ENCODE measurements around the gene GMFB.

The GMFB gene

GRCh38 chr14:54516709-54517108 is 27.9 kb upstream of the GMFB start:
- peaks cover 8% of the 10 kb centered on the region for H3K9me3 ChIP-seq (ENCODE audit: severe bottlenecking)
- H3K27me3 ChIP-seq (ENCODE audit: insufficient read depth, poor library complexity, severe bottlenecking): no peaks in the 10 kb centered on the region

GRCh38 chr14:54515670-54516069 is 26.9 kb upstream of the GMFB start:
- H3K4me1 ChIP-seq (ENCODE audit: insufficient read depth, poor library complexity, severe bottlenecking): peaks cover 5% of the 10 kb centered on the region
- DNase-seq (ENCODE audit: low spot score) (no peak), ATAC-seq (ENCODE audit: low read depth) (no peak)
- H3K4me3 ChIP-seq (ENCODE audit: severe bottlenecking): no peak overlapping the region
- peaks cover 13% of the 10 kb centered on the region for H3K36me3 ChIP-seq (ENCODE audit: low read depth)
- H3K27ac ChIP-seq (ENCODE audit: poor library complexity, severe bottlenecking): no peak overlapping the region
- peaks cover 8% of the 10 kb centered on the region for H3K9me3 ChIP-seq (ENCODE audit: severe bottlenecking)
- no peaks in the 10 kb centered on the region for H3K27me3 ChIP-seq (ENCODE audit: insufficient read depth, poor library complexity, severe bottlenecking)
- TF ChIP-seq CTCF (IDR thresholded peaks at IDR 0.05; ENCODE audit: poor library complexity, severe bottlenecking): no peak

More at GRCh38 chr14:54516709-54517108, 27.9 kb upstream of the GMFB start:
- H3K4me3 ChIP-seq (ENCODE audit: severe bottlenecking): no peak overlapping the region
- no peak for TF ChIP-seq CTCF (IDR thresholded peaks at IDR 0.05; ENCODE audit: poor library complexity, severe bottlenecking)
- no peak for DNase-seq (ENCODE audit: low spot score)
- no peak for ATAC-seq (ENCODE audit: low read depth)
- H3K36me3 ChIP-seq (ENCODE audit: low read depth): peaks cover 15% of the 10 kb centered on the region
- no peak overlapping the region for H3K27ac ChIP-seq (ENCODE audit: poor library complexity, severe bottlenecking)
- H3K4me1 ChIP-seq (ENCODE audit: insufficient read depth, poor library complexity, severe bottlenecking): no peaks in the 10 kb centered on the region

- Histone ChIP-seq H3K4me1 (ENCODE audit: insufficient read depth, poor library complexity, severe bottlenecking) (peaks cover 6% of the 10 kb centered on the region), H3K9me3 (ENCODE audit: severe bottlenecking) (peaks cover 8% of the 10 kb centered on the region)
- DNase-seq (ENCODE audit: low spot score): no peak
Measured at GRCh38 chr14:54512393-54512792, 23.6 kb upstream of the GMFB start.

GRCh38 chr14:54509546-54510501 is 21.0 kb upstream of the GMFB start, which contains the start of gene CGRRF1:
Gene CGRRF1, plus strand, starts transcription at chr14:54509906. Its CDS starts 54 bp downstream, at chr14:54509960.
- ATAC-seq (ENCODE audit: low read depth): peak; percentile 97
- Histone ChIP-seq H3K9me3 (ENCODE audit: severe bottlenecking) (no peaks in the 10 kb centered on the region), H3K4me3 (ENCODE audit: severe bottlenecking) (peak within 1 kb of the TSS; percentile 84), H3K27ac (ENCODE audit: poor library complexity, severe bottlenecking) (no peak within 1 kb of the TSS), H3K36me3 (ENCODE audit: low read depth) (no peaks in the 10 kb centered on the region), H3K27me3 (ENCODE audit: insufficient read depth, poor library complexity, severe bottlenecking) (no peaks in the 10 kb centered on the region), H3K4me1 (ENCODE audit: insufficient read depth, poor library complexity, severe bottlenecking) (peaks cover 6% of the 10 kb centered on the region)
- DNase-seq (ENCODE audit: low spot score): peak; percentile 99
- peak; percentile 68 for TF ChIP-seq CTCF (IDR thresholded peaks at IDR 0.05; ENCODE audit: poor library complexity, severe bottlenecking)

More at GRCh38 chr14:54512393-54512792, 23.6 kb upstream of the GMFB start:
- H3K4me3 ChIP-seq (ENCODE audit: severe bottlenecking): no peak overlapping the region
- H3K36me3 ChIP-seq (ENCODE audit: low read depth): peaks cover 13% of the 10 kb centered on the region
- no peaks in the 10 kb centered on the region for H3K27me3 ChIP-seq (ENCODE audit: insufficient read depth, poor library complexity, severe bottlenecking)
- no peak for ATAC-seq (ENCODE audit: low read depth)
- TF ChIP-seq CTCF (IDR thresholded peaks at IDR 0.05; ENCODE audit: poor library complexity, severe bottlenecking): no peak
- H3K27ac ChIP-seq (ENCODE audit: poor library complexity, severe bottlenecking): no peak overlapping the region
